Glomerular endothelial cell (primary cell): ENCODE measurements around the gene CYS1. TPM values are rescaled to one million over a fixed set of nuclear protein-coding genes. Genes with fewer than 3 reads are reported as not detected.
"Not testable (repeated sequence)": the region's sequence is repeated elsewhere in the genome, so short reads cannot be mapped to it uniquely, and the experiment has no call there.

Source experiments
- DNase-seq: peaks from one replicate; pipeline ENCODE4 v3.0.0-alpha.2; 2011; ENCODE audit warnings: low read depth, low spot score; ENCODE audit errors: extremely low read depth
- total RNA-seq: library from RNA; depleted of rRNA; stranded (reverse); fragments of >200 nt; gene quantifications from 2 replicates; pipeline ENCODE4 v1.2.3, GENCODE V29; 2015

The CYS1 gene, protein sequence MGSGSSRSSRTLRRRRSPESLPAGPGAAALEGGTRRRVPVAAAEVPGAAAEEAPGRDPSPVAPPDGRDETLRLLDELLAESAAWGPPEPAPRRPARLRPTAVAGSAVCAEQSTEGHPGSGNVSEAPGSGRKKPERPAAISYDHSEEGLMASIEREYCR
- 0.12 and 1.1 TPM in 2 replicates for total RNA-seq

- no peak for DNase-seq
Measured at GRCh38 chr2:10079870-10080535, at the start of gene CYS1. TSS of gene CYS1 (minus strand) at chr2:10080411. CDS start at chr2:10080223, 188 bp downstream.

DNA sequence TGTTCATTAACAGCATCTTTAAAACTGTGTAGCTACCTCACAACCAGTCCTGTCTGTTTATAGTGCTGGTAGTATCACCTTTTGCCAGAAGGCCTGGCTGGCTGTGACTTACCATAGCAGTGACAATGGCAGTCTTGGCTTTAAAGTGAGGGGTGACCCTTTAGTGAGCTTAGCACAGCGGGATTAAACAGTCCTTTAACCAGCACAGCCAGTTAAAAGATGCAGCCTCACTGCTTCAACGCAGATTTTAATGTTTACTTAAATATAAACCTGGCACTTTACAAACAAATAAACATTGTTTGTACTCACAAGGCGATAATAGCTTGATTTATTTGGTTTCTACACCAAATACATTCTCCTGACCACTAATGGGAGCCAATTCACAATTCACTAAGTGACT is 49.3 kb upstream of the CYS1 start:
- no peak for DNase-seq

DNA sequence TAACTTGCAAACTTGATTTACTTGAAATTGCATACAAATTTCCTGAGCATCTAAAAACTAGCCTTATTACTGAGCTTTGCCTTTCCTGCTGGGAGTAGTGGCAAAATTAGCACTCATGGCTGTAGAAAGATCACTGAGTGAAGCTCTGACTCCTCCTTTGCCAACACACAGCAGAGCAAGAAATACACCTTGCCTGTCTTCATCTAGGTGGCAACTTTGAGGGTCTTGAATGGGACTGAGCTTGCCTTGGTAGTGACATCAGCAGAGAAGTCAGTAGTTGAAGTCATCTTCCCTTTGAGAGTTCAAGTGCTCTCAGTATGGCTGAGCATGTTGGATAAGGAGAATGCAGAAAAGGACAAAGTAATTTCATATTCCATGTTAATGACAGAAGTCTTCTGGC is 48.2 kb upstream of the CYS1 start:
- DNase-seq, result no peak

DNA sequence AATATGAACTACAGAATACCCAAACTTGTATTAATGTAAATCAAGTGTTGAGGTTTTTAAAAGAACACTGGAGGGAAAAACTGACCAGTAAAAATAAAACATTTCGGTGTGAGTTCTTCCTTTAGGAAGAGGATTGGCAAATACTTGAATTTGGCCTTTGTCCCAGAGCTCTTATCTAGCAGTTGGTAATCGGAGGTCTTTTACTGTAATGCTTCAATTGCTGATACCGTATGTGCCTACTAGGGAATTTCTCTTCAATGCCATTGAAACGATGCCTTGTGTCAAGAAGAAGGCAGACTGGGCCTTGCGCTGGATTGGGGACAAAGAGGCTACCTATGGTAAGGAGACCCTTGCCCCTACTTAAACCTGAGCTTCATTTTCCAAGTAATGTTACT is 46.4 kb upstream of the CYS1 start:
- no peak for DNase-seq

DNA sequence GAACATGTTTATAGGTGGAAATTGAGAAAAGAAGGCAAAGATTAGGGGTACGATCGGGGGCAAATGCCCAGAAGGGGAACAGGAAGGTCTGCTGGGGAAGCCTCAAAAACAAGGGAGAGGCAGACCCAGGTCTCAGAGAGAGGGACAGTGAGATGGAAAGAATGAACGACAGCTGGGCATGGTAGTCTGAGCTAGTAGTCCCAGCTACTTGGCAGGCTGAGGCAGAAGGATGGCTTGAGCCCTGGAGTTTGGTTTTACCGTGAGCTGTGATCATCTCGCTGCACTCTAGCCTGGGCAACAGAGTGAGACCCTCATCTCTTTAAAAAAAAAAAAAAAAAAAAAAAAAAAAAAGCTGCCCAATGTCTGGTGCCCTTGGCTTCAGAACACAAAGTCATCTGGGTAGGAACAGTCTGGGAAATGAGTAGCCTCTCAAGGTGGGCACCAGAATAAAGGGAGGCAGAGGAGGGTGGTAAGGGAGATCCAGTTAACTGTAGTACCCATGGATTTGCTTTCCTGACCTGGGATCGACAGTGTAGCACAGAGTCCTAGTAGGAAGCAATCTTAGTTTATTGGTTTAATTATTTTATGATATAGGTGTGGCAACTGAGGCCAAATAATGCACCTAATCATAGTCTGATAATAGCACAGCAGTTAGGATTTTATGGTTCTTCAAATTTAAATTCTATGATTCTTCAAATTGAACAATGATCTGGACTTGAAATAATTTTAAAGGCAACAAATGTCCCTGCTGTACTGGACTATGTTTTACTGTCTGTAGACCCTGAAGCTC is 45.8 kb upstream of the CYS1 start:
- DNase-seq, result no peak

GRCh38 chr2:10124538-10125045 is 44.4 kb upstream of the CYS1 start:
- DNase-seq, result peak; percentile 58

DNA sequence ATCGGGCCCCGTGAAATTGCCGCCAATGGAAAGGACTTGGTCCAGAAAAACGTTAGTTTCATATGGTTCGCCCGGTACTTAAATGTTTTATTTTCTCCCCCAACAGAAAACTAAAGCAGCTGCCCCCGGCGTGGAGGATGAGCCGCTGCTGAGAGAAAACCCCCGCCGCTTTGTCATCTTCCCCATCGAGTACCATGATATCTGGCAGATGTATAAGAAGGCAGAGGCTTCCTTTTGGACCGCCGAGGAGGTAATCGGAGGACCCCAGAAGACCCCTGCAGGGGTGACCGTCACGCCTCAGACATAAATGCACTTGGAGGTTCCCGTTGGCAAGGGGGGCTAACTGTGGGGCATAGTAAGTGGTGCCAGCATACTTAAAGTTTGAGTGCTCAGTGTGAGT is 43.1 kb upstream of the CYS1 start:
- DNase-seq, result no peak

DNA sequence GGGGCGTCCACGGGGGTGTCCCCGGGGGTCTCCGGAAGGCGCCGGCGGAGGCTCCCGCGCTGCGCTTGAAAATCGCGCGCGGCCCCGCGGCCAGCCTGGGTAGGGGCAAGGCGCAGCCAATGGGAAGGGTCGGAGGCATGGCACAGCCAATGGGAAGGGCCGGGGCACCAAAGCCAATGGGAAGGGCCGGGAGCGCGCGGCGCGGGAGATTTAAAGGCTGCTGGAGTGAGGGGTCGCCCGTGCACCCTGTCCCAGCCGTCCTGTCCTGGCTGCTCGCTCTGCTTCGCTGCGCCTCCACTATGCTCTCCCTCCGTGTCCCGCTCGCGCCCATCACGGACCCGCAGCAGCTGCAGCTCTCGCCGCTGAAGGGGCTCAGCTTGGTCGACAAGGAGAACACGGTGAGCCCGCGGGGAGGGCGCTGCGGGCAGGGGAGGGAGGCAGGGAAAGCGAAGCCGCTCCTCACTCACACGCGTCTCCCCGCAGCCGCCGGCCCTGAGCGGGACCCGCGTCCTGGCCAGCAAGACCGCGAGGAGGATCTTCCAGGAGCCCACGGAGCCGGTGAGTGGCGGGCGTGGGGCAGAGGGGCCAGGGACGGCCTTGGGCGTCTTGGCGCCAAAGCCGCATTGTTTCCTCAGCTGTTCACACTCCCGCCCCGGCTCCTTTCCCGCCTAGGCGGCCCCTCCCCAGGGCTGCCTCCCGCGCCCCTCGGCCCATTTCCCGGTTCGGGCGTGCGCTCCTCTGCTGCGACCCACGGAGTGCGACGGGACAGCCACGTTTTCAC is 42.5 kb upstream of the CYS1 start, which contains the start of gene RRM2:
Gene RRM2 (plus strand): TSS at position 240 of the 781 bp plus-strand sequence. CDS start 60 bp downstream, at position 300.
- DNase-seq, result no peak

DNA sequence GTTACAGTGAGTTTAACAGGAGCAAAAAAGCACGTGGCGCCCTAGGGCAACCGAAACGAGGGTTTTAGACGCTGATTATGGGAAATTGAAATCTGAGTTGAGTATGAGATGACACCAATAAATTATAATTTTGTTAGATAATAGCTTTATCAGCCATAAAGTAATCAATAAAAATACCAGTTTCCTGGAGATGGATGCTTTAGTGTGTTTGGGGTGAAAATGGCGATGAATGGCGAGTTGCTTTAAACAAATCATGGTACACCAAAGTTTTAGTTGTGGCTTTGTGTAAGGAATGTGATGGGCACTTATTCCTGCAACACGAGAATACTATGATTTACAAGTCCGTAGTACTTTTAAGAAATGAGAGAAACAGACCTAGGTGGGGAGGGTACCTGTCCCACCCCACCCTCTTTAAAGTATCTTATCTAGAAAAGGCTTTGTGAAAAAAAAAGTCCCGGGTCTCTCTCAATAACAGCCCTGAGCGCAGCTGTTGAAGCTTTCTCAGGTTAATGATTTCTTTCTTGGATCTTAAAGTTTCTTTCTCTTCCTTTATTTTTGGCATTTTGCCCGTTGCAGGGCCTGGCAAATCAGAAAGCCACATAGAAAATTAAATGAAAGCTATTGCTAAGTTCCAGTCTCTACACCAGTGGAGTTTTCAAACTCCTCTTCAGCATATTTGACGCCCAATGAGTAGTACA is 40.8 kb upstream of the CYS1 start:
- DNase-seq, result no peak

- DNase-seq, result no peak
Measured at GRCh38 chr2:10120158-10120876, 40.1 kb upstream of the CYS1 start.

- no peak for DNase-seq
Measured at GRCh38 chr2:10119601-10120157, 39.5 kb upstream of the CYS1 start.

- DNase-seq, result no peak
Measured at GRCh38 chr2:10119027-10119325, 38.8 kb upstream of the CYS1 start.

DNA sequence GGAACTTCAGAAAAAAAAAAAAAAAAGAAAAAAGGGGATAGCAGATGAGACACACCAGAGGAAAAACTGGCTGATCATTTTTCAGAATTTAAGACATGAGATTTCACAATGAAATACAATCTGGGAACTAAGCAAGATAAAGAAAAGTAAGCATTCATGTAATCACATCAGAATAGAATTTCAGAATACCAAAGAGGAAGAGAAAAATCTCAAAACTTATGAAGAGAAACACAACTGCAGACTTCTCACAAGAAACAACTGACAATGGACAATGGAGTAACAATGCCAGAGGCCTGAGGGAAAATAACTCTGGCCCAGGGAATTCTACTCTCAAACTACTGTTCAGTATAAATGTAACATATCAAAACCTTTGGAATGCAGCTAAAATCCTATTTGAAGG is 29.1 kb upstream of the CYS1 start:
- DNase-seq, result no peak

DNA sequence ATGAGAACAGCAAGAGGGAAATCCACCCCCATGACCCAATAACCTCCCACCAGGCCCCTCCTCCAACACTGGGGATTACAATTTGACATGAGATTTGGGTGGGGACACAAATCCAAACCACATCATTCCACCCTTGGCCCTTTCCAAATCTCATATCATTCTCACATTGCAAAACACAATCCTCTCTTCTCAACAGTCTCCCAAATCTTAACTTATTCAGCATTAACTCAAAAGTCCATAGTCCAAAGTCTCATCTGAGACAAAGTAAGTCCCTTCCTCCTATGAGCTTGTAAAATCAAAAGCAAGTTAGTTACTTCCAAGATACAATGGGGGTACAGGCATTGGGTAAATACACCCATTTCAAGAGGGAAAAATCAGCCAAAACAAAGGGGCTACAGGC is 24.7 kb upstream of the CYS1 start:
- DNase-seq, result not testable (repeated sequence)

DNA sequence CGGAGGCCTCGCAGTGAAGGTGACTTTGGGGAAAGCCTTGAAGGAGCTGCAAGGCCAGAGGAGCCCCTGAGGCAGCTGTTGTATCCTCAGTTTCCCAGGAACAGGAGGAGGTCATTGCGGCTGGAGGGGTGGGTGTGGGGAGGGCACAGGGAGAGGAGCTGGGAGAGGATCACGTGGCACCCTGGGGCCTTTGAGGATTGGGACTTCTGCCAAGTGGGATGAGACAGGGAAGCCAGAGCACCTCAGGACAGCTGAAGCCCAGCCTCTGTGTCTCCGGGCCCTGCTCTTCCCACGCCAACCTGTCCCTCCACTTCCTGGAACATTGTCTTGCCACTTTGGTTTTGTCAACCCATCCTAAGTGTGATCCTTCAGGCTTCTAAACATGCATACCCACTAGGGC is 23.0 kb upstream of the CYS1 start:
- no peak for DNase-seq

DNA sequence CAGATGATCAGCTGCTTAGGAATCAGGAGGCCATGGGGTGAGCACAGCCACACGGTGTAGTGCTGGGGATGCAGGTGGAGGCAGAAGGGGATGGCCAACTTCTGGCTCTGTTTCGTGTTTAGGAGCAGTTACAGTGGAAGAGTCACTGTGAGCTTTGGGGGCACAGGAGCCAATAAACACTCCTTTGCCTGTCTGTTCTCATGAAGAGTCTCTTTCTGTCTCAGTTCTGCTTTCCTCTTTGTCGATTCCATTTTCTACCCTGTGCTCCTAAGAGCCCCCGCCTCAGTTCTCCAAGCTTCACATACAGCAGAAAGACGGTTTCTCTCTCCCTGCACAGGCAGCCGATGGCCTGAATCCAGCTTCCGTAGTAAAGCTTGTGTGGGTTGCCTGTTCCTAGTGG is 21.3 kb upstream of the CYS1 start:
- no peak for DNase-seq

DNA sequence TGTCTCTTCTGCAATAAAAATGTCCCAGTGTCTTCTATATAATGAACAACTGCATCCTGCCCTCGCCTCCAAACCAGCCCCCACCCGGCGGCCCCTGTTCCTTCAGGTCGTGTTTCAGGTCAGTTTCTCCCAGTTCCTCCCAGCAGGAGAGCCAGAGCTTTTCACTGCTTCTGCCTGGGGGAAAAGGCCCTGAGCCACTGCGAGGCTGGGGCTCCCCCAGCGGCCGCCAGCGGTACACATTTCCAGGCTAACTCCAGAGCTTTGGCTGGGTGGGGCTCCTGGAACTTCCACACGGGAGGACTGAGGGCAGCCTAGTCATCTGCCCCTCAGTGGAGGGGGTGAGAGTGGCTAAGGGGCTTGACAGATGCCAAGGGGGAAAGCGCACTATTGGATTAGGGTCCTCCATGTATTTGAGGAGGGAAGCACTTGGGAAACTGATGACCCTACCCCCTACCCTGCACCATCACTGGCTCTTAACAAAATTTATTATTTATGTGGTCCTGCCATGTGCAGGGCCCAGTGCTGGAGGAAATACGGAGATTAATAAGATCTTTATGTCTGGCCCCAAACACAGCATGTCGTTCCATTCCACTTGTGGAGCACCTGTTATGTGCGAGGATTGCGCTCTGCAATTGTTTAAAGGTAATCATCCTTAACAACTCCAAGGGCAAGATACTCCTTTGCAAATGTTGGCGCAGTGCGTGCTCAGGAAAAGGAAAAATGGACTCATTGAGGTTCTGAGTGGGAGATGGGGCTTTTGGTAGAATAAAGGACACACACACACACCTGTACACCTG is 17.3 kb upstream of the CYS1 start:
- DNase-seq, result no peak

DNA sequence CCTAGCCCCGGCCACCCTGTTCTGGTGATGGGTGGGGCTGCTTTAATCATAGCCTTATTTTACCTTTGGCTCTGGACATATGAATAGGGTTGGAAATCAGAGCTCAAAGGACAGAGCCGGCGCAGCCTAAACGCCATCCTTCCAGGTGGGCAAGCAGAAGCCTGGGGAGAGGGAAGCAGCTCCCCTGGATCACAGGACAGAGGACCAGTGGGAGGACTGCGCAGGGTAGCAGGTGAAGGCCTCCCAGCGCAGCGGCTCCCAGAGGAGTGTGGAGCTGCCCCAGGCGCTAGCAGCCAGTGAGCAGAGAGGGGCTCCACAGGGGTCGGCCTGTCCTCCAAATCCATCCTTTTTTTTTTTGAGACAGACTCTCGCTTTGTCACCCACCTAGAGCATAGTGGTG is 16.4 kb upstream of the CYS1 start:
- no peak for DNase-seq

- DNase-seq, result no peak
Measured at GRCh38 chr2:10095175-10095574, 15.0 kb upstream of the CYS1 start.
